Loucy (cell line): Measurements from ENCODE around the gene KLHDC8A.

Source experiments
- EZH2phosphoT487 ChIP-seq: fragments of 200-600 bp; IDR thresholded peaks from 2 replicates; pipeline ENCODE4 v1.6.1; 2018; ENCODE audit warnings: antibody characterized with exemption, mild to moderate bottlenecking, moderate library complexity, borderline replicate concordance
- TF ChIP-seq, protein P1 (sequence below): fragments of 200-600 bp; sonication (generic); conservative IDR thresholded peaks from 2 replicates; pipeline ENCODE4 v1.5.1; 2014; ENCODE audit warnings: mild to moderate bottlenecking, antibody characterized with exemption, low read length

DNA sequence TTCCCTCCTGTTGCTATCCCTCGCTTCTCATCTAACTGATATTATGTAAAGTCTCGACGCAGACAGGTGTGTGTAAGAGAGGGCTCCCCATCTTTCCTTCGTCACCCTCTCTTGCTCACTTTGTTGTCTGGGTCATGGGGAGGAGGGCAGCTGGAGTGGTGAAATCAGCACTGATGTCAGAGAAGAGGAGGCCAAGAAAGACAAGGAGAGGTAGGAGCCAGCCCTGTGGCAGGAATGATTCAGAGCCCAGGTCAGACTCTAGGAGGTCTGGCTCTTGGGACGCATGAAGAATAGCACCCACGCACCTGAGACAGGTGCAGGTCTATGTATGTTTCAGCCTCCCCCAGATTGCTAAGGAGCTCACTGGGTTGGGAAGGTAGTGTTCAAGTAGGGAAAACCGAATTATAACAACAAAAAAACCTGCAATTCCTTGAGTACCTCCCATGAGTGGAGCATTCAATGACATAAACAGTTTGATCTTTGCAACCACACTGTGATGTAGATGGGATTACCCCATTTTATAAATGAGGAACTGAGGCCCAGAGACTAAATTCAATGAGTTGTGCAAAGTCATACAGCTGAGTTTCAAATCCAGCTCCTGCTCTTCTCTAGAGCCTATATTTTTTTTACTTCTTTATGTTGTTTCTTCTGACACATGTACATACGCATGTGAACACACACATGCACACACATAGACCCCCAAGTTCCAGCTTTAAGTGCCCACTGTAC, 45.6 kb downstream of the KLHDC8A start:
- TF ChIP-seq, protein P1, sequence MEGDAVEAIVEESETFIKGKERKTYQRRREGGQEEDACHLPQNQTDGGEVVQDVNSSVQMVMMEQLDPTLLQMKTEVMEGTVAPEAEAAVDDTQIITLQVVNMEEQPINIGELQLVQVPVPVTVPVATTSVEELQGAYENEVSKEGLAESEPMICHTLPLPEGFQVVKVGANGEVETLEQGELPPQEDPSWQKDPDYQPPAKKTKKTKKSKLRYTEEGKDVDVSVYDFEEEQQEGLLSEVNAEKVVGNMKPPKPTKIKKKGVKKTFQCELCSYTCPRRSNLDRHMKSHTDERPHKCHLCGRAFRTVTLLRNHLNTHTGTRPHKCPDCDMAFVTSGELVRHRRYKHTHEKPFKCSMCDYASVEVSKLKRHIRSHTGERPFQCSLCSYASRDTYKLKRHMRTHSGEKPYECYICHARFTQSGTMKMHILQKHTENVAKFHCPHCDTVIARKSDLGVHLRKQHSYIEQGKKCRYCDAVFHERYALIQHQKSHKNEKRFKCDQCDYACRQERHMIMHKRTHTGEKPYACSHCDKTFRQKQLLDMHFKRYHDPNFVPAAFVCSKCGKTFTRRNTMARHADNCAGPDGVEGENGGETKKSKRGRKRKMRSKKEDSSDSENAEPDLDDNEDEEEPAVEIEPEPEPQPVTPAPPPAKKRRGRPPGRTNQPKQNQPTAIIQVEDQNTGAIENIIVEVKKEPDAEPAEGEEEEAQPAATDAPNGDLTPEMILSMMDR = no peak
- no peak for TF ChIP-seq EZH2phosphoT487
